HUES48 (cell line): Measurements from ENCODE around the gene CCDC172.
A peak's percentile ranks its signal among the peaks of the same experiment; 100 is the strongest.

Experiments used
- H3K27ac ChIP-seq: one replicate; pipeline ENCODE4 v1.7.0; 2013; ENCODE audit warnings: low read depth, low read length, inconsistent platforms
- H3K27me3 ChIP-seq: 2 replicates; pipeline ENCODE4 v1.6.1; 2013; ENCODE audit warnings: mild to moderate bottlenecking, low read length; ENCODE audit not compliant: control insufficient read depth, insufficient read depth
- H3K36me3 ChIP-seq: 2 replicates; pipeline ENCODE4 v1.6.1; 2013; ENCODE audit warnings: low read length; ENCODE audit not compliant: control insufficient read depth, insufficient read depth
- H3K4me1 ChIP-seq: 2 replicates; pipeline ENCODE4 v1.6.1; 2013; ENCODE audit warnings: mild to moderate bottlenecking, low read length; ENCODE audit not compliant: control insufficient read depth, insufficient read depth
- H3K4me3 ChIP-seq: 2 replicates; pipeline ENCODE4 v1.5.1; 2013; ENCODE audit warnings: mild to moderate bottlenecking, low read depth, low read length
- H3K9ac ChIP-seq: 2 replicates; pipeline ENCODE4 v1.6.1; 2013; ENCODE audit warnings: mild to moderate bottlenecking, low read depth, low read length, moderate library complexity
- H3K9me3 ChIP-seq: 2 replicates; pipeline ENCODE4 v1.6.1; 2013; ENCODE audit warnings: low read length; ENCODE audit not compliant: control insufficient read depth, insufficient read depth

The CCDC172 gene

DNA sequence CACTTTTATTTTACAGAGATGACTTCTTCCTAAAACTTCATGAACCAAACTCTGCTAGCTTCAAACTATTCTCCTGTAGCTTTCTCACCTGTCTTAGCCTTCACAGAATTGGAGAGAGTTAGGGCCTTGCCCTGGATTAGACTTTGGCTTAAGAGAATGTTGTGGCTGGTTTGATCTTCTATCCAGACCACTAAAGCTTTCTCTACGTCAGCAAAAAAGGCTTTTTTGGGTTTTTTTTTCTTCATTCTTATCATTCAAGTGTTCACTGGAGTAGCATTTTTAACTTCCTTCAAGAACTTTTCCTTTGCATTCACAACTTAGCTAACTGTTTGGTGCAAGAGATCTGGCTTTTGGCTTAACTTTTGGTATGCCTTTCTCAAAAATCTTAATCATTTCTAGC is 19.3 kb upstream of the CCDC172 start:
- no peak overlapping the region for H3K4me3 ChIP-seq
- H3K9me3 ChIP-seq: no peaks in the 10 kb centered on the region
- H3K36me3 ChIP-seq: no peaks in the 10 kb centered on the region
- H3K4me1 ChIP-seq: no peaks in the 10 kb centered on the region
- H3K9ac ChIP-seq: no peak overlapping the region
- H3K27me3 ChIP-seq: no peaks in the 10 kb centered on the region
- H3K27ac ChIP-seq: no peak overlapping the region

DNA sequence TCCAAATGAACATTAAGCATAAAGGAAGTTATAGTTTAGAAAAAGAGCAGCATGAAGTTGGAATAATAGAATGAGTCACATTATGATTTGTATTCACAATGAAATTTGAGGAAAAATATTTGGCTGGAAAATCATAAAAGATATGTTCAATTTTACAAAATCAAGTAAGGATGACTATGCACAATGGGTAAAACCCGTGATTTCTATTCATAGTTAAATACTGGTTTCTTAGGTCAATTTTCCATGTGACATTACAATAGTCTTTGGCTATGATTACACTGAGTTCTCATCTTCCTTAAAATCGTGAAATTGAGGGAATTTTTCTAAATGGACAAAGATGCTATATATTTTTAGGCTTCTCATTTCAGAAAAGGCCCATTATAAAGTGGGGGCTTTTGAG is 17.4 kb upstream of the CCDC172 start:
- H3K27ac ChIP-seq: no peak overlapping the region
- H3K9me3 ChIP-seq: no peaks in the 10 kb centered on the region
- no peaks in the 10 kb centered on the region for H3K36me3 ChIP-seq
- no peak overlapping the region for H3K9ac ChIP-seq
- H3K4me3 ChIP-seq: no peak overlapping the region
- no peaks in the 10 kb centered on the region for H3K4me1 ChIP-seq
- no peaks in the 10 kb centered on the region for H3K27me3 ChIP-seq

DNA sequence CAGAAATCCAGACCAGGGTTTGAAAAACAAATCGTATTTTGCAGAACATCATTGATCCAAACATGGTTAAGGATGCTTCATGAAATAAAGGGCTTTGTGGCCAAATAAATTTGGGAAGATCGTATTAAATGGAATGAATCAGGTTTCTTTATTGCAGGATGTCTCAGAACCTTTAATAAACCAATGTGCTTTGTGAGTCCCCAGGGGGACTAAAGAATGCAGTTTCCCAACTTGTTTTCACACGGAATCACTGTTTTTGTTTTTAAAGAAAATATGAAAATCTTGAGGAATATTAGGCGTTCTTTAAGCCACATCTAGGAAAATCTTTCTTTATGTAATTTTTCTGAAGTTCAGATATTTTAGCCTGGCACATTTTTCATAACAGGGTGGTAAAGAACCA is 16.8 kb upstream of the CCDC172 start:
- H3K27ac ChIP-seq: no peak overlapping the region
- H3K9ac ChIP-seq: no peak overlapping the region
- H3K4me1 ChIP-seq: no peaks in the 10 kb centered on the region
- H3K36me3 ChIP-seq: no peaks in the 10 kb centered on the region
- H3K9me3 ChIP-seq: no peaks in the 10 kb centered on the region
- no peak overlapping the region for H3K4me3 ChIP-seq
- no peaks in the 10 kb centered on the region for H3K27me3 ChIP-seq

DNA sequence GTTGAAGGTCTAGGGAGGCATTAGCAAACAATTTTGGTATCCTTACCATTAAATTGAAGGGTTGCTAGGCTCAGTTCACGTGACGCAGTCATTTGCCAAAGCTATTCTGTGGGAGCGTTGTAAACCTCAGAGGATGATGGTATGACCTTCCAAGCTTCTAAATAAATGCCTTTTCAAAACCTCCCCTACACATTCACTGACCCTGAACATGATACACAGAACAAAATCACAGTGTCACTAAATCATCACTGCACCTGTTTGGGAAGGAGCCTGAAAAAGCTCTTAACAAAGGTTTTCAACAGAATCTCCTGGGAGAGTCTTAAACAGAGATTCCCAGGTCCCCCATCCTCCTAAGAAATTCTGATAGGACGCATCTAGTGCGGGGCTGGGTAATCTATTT is 13.2 kb upstream of the CCDC172 start:
- no peaks in the 10 kb centered on the region for H3K36me3 ChIP-seq
- no peak overlapping the region for H3K4me3 ChIP-seq
- H3K9me3 ChIP-seq: no peaks in the 10 kb centered on the region
- no peaks in the 10 kb centered on the region for H3K27me3 ChIP-seq
- H3K4me1 ChIP-seq: peaks cover 8% of the 10 kb centered on the region; the same call in 1 of the 2 replicates
- no peak overlapping the region for H3K27ac ChIP-seq
- no peak overlapping the region for H3K9ac ChIP-seq

DNA sequence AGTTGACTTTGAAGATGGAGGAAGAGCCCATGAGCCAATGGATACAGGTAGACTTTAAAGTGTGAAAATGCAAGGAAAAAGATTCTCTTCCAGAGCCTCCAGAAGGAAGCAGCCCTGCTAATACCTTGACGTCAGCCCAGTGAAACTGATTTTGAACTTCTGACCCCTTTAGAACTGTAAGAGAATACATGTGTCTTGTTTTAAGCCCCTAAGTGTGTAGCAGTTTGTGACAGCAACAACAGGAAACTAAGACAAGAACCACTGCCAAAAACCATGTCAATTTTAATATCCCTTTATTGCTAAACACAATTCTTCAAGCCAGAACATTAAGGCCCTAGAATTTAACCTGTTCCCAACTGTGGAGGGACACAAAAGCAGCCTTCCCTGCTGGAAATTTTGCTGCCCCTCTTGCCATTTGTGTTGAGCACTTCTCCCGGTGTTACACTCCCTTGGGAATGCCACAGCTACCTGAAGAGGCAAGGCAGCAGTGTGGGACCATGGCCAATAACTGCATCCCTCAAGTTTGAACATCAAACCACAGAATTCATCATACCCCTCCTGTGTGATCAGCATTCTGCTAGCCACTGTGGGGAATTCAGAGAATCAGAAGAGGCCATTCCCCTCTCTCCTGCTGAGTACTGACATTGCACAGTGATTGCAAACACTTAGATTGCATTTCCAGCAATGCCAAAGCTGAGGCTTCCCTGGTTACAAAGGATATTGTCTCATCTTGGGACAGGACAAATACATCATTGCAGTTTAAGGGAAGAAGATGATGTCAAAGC is 12.3 kb upstream of the CCDC172 start:
- H3K36me3 ChIP-seq: no peaks in the 10 kb centered on the region
- peaks cover 8% of the 10 kb centered on the region; the same call in 1 of the 2 replicates for H3K4me1 ChIP-seq
- no peaks in the 10 kb centered on the region for H3K27me3 ChIP-seq
- H3K9ac ChIP-seq: no peak overlapping the region
- no peaks in the 10 kb centered on the region for H3K9me3 ChIP-seq
- H3K27ac ChIP-seq: no peak overlapping the region
- H3K4me3 ChIP-seq: no peak overlapping the region

DNA sequence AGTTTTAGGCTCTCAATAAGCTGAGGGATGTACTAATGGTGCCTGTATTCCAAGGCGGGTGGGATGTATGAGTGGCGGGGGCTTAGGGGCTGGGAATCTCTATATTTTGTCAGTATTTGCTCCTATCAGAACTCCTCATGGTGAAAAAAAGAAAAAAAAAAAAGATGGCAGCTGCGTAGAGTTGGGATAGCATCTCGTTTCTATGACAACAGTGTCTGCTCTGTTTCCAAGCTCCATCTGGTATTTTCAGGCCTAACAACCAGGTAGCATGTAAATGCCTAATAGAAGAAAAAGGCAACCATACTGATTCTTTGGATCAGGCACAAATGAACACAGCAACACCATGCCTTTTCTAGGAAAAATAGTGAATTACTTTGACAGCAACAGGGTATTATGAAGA is 11.7 kb upstream of the CCDC172 start:
- no peak overlapping the region for H3K27ac ChIP-seq
- no peaks in the 10 kb centered on the region for H3K27me3 ChIP-seq
- peaks cover 8% of the 10 kb centered on the region; the same call in 1 of the 2 replicates for H3K4me1 ChIP-seq
- no peak overlapping the region for H3K9ac ChIP-seq
- H3K9me3 ChIP-seq: no peaks in the 10 kb centered on the region
- H3K36me3 ChIP-seq: no peaks in the 10 kb centered on the region
- H3K4me3 ChIP-seq: no peak overlapping the region

DNA sequence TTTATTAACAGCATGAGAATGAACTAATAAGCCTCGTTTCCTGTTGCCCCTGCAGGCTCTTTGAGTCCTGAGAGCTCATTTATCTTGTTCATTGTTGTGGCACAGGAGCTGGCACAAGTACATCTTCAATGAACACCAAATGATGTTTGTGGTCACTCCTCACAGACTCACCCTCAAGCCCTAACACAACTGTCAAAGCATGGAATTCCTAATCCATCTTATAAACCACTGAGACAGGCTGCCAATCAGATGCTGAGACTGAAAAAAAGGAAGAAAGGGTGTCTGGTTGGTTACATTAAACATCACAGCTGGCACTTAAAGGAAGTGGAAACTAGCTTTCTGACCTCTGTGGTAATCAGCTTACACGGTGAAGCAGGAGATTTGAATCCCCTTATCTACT is 7.7 kb upstream of the CCDC172 start:
- no peaks in the 10 kb centered on the region for H3K36me3 ChIP-seq
- H3K27me3 ChIP-seq: no peaks in the 10 kb centered on the region
- no peak overlapping the region for H3K27ac ChIP-seq
- H3K4me1 ChIP-seq: peaks cover 8% of the 10 kb centered on the region; the same call in 1 of the 2 replicates
- no peak overlapping the region for H3K9ac ChIP-seq
- no peak overlapping the region for H3K4me3 ChIP-seq
- H3K9me3 ChIP-seq: no peaks in the 10 kb centered on the region

DNA sequence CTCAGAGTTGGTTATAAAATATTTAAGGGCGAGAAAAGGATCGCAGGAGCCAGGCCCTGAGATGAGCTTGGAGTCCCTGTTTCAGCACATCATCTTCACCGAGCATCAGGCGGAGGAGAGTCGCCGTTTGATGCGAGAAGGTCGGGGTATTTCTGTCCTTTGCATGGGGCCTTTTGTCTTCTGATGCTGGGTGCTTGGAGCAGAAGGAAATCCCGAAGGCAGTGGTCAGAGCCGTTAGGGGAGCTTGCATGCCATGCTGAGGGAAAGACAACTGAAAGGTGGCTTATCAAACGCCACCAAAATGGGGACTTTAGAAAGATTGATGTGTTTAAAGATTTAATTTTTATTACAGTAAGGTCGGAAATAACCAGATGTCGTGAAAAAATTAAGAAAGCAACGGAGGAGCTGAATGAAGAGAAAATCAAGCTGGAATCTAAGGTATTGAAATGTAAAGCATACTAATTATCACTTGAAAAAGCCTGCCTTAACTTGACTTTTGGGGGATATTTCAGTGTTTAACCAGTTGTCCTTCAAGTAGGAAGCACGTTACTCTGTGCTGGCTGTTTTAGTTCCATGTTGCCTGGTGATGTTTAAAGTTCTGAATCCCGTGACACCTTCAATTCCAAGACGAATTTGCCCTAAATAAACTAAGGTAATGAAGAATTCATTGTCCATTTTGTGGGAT is 845 bp downstream of the CCDC172 start:
- Histone ChIP-seq H3K9me3 (no peaks in the 10 kb centered on the region), H3K4me1 (peaks cover 33% of the 10 kb centered on the region), H3K4me3 (peak overlapping the region; percentile 8; the same call in 1 of the 2 replicates), H3K27ac (peak overlapping the region; percentile 36), H3K36me3 (no peaks in the 10 kb centered on the region), H3K9ac (peak overlapping the region; percentile 34; the same call in 1 of the 2 replicates), H3K27me3 (no peaks in the 10 kb centered on the region)

DNA sequence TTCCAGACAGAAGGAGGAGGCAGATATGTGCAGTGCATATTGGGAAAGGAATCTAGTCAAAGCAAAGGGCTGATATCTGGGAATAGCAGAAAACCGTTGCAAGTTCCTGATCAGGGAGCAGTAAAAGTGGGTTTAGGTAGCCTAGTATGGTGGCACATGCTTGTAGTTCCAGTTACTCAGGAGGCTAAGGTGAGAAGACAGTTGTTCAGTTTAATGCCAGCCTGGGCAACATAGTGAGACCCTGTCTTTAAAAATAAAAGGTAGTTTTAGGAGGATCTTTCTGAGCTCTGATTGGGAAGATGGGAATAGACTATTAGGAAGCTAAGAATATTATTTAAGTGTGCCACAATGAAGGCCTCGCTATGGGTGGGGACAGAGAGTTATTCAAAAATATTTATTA is 1.7 kb downstream of the CCDC172 start:
- Histone ChIP-seq H3K9ac (no peak overlapping the region), H3K27me3 (no peaks in the 10 kb centered on the region), H3K4me3 (0 out of 2 replicates have a peak overlapping the region, but pooled peaks have one; percentile 8), H3K36me3 (no peaks in the 10 kb centered on the region), H3K4me1 (peaks cover 33% of the 10 kb centered on the region), H3K9me3 (no peaks in the 10 kb centered on the region), H3K27ac (no peak overlapping the region)

DNA sequence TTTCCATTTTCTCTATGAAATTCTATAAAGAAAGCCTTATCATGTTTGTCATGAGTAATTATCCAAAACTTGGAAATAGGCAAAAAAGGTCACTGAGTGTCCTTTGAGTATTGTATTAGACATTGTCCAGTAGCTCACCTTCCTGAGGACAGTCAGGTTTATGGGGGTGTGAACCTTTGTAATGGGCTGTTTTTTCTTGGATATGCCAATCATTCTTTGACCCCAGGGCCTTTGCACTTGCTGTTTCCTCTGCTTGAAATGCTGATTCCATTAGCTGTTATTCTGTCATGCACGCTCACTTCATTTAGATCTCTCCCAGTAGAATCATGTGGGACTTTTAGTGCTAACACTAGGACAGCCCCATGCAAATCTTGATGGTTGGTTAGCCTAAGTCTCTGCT is 4.9 kb downstream of the CCDC172 start:
- Histone ChIP-seq H3K27me3 (no peaks in the 10 kb centered on the region), H3K27ac (no peak overlapping the region), H3K4me1 (peaks cover 30% of the 10 kb centered on the region)

DNA sequence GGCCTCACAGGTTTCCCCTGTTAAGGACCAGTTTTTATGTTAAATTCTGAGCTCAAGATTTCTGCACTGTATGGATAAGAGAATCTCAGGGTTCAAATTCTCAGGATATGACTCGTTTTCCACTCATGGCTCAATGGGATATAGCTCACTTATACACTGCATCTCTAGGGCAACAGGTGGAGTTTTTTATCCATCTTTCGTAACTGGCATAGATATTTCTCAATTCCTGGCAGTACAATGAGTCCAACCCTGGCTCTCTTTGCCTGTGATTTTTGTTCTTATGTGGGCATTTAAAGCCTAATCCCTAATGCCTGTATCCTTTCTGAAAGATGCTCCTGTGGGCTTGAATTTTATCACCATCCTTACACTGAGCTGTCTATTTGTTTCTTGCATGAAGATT is 7.6 kb downstream of the CCDC172 start:
- Histone ChIP-seq H3K27me3 (no peaks in the 10 kb centered on the region), H3K4me3 (no peak overlapping the region), H3K9ac (no peak overlapping the region), H3K4me1 (peaks cover 11% of the 10 kb centered on the region), H3K36me3 (no peaks in the 10 kb centered on the region), H3K27ac (no peak overlapping the region), H3K9me3 (no peaks in the 10 kb centered on the region)

More for the DNA sequence above, 4.9 kb downstream of the CCDC172 start:
- Histone ChIP-seq H3K9me3 (no peaks in the 10 kb centered on the region), H3K36me3 (no peaks in the 10 kb centered on the region), H3K9ac (no peak overlapping the region), H3K4me3 (no peak overlapping the region)
